Measurements from ENCODE around the gene NMNAT2. TPM values are rescaled to one million over a fixed set of nuclear protein-coding genes. Genes with fewer than 3 reads are reported as not detected.

Gene NMNAT2
- total and polyA plus RNA-seq, 2 of the 8 experiments (the other 6 are each of a cell fraction or from before 2014, with no cell fraction given): 6.5 to 20.9 TPM

GRCh38 chr1:183281039-183281438, 137.1 kb downstream of the NMNAT2 start:
- Histone ChIP-seq H3K4me3 (ENCODE audit: extremely low read depth in 1 of 4, insufficient read depth in 2 of 4, low read depth in 3 of 4, low read length in 4 of 4) (no peak overlapping the region), H3K23me2 (ENCODE audit: low read depth, low read length) (no peaks in the 10 kb centered on the region), H3K79me1 (ENCODE audit: low read depth, low read length) (no peaks in the 10 kb centered on the region), H3K23ac (ENCODE audit: insufficient read length) (no peak overlapping the region), H3K79me2 (ENCODE audit: control insufficient read depth in 1 of 2, insufficient read depth in 2 of 2, low read length in 2 of 2) (no peaks in the 10 kb centered on the region), H4K5ac (ENCODE audit: insufficient read length, low read depth, low read length) (no peak overlapping the region), H2BK15ac (ENCODE audit: low read length) (peak overlapping the region; percentile 35; the same call in 1 of the 2 replicates), H2BK20ac (ENCODE audit: low read length) (no peak overlapping the region), H2BK5ac (ENCODE audit: low read depth, low read length) (no peak overlapping the region), H3K4me1 (replicated peaks in 1 of 4; ENCODE audit: control insufficient read depth in 3 of 4, insufficient read depth in 4 of 4, low read length in 3 of 4) (peaks cover 14 to 23% (median 18%) of the 10 kb centered on the region in 4 experiments), H4K91ac (replicated peaks; ENCODE audit: insufficient read length, low read length) (no peak overlapping the region), H3K27me3 (replicated peaks in 1 of 4; ENCODE audit: control insufficient read depth in 3 of 4, extremely low read depth in 1 of 4, insufficient read depth in 3 of 4, low read length in 3 of 4) (no peaks in the 10 kb centered on the region), H2BK12ac (ENCODE audit: low read depth, low read length) (no peak overlapping the region; the same call in 1 of the 2 replicates), H3K14ac (ENCODE audit: insufficient read length) (no peak overlapping the region), H2AK5ac (ENCODE audit: low read depth, low read length) (no peak overlapping the region), H3K36me3 (ENCODE audit: control insufficient read depth in 2 of 4, insufficient read depth in 4 of 4, low read length in 3 of 4) (no peaks in the 10 kb centered on the region), H3K27ac (ENCODE audit: low read depth, low read length) (no peak overlapping the region), H4K20me1 (replicated peaks in 1 of 2; ENCODE audit: control insufficient read depth in 1 of 2, insufficient read depth in 2 of 2, low read length in 2 of 2) (no peaks in the 10 kb centered on the region), H3K56ac (replicated peaks; ENCODE audit: insufficient read length, low read depth, low read length) (no peak overlapping the region), H3K9me3 (ENCODE audit: insufficient read depth in 2 of 2, low read depth in 1 of 2, low read length in 1 of 2) (no peaks in the 10 kb centered on the region), H2BK120ac (replicated peaks; ENCODE audit: low read depth, low read length) (no peak overlapping the region), H3K9ac (replicated peaks in 1 of 4; ENCODE audit: extremely low read depth in 1 of 4, low read depth in 3 of 4, low read length in 3 of 4) (no peak overlapping the region), H3K4me2 (ENCODE audit: insufficient read depth in 1 of 2, low read depth in 2 of 2, low read length in 2 of 2) (no peak overlapping the region), H4K8ac (ENCODE audit: extremely low read depth, insufficient read depth, low read length) (no peak overlapping the region), H2AFZ (ENCODE audit: low read length) (no peak overlapping the region), H3K18ac (ENCODE audit: extremely low read depth, low read length) (no peak overlapping the region), H3K4ac (replicated peaks; ENCODE audit: insufficient read length, low read depth, low read length) (no peak overlapping the region)
- peak; percentile 22 to 54; a peak in 3 of 4 replicates for TF ChIP-seq RAD21 (IDR thresholded peaks at IDR 0.05 in 1 of 2, conservative IDR thresholded peaks at IDR 0.05 in 1 of 2; ENCODE audit: low read depth in 2 of 2, low read length in 2 of 2)
- peak in 2 of 3 experiments; percentile 26 to 37; a peak in 2 of 4 replicates for TF ChIP-seq CTCF (IDR thresholded peaks at IDR 0.05; ENCODE audit: control extremely low read depth in 1 of 3, insufficient read depth in 1 of 3, low read depth in 1 of 3, low read length in 3 of 3)
- TF ChIP-seq NANOG (IDR thresholded peaks at IDR 0.05; ENCODE audit: insufficient read depth, low read depth, low read length, poor library complexity, severe bottlenecking): no peak
- peak; percentile 67 for TF ChIP-seq CEBPB (IDR thresholded peaks at IDR 0.05; ENCODE audit: low read depth, low read length)
- FAIRE-seq (no peak), DNase-seq (ENCODE audit: low read depth in 1 of 2, low spot score in 2 of 2) (no peak)
- ChIA-PET CTCF (ENCODE audit: partially characterized antibody) (interaction anchor here (0.7 to 6.8 kb wide), 35 partner anchors 7 to 404 kb away, joined by 3 to 84 read pairs (median 4); no protein-coding TSS in a partner anchor), POLR2A (ENCODE audit: partially characterized antibody) (no interaction called here)
- WGBS, 2 experiments (ENCODE audit: extremely low coverage in 1 of 2, insufficient coverage in 1 of 2, insufficient read length in 1 of 2, insufficient replicate concordance in 2 of 2, low coverage in 1 of 2, low lambda C conversion rate in 2 of 2, missing lambda C conversion rate in 1 of 2): 100% methylated on average over 2 of the region's 2 CpGs; no CpG with 5 or more reads in 1 of the 2 experiments
